Measurements from ENCODE around the gene SYP. TPM values are rescaled to one million over a fixed set of nuclear protein-coding genes. Genes with fewer than 3 reads are reported as not detected.

The SYP gene
- total and polyA plus RNA-seq, 7 donors = 1.2 to 20.2 (median 8.0) TPM

GRCh38 chrX:49179358-49179757 lies 20.6 kb downstream of the SYP start:
- no peak for DNase-seq
- intact Hi-C loops (cut with DNase I) = no loop called here
- WGBS, 2 donors = 91 to 93% methylated on average over 2 of the region's 2 CpGs
- H3K27me3 ChIP-seq = no peaks in the 10 kb centered on the region
- H3K27ac ChIP-seq = no peak overlapping the region
- H3K4me1 ChIP-seq = peaks cover 0 to 17% (median 11%) of the 10 kb centered on the region in 4 donors
- peaks cover 0 to 26% (median 3%) of the 10 kb centered on the region in 4 donors for H3K36me3 ChIP-seq
- no peak for TF ChIP-seq EP300 (IDR thresholded peaks at IDR 0.05)
- TF ChIP-seq POLR2AphosphoS5 (IDR thresholded peaks at IDR 0.05) = no peak
- no peak for TF ChIP-seq POLR2A (IDR thresholded peaks at IDR 0.05)
- TF ChIP-seq, protein P1, sequence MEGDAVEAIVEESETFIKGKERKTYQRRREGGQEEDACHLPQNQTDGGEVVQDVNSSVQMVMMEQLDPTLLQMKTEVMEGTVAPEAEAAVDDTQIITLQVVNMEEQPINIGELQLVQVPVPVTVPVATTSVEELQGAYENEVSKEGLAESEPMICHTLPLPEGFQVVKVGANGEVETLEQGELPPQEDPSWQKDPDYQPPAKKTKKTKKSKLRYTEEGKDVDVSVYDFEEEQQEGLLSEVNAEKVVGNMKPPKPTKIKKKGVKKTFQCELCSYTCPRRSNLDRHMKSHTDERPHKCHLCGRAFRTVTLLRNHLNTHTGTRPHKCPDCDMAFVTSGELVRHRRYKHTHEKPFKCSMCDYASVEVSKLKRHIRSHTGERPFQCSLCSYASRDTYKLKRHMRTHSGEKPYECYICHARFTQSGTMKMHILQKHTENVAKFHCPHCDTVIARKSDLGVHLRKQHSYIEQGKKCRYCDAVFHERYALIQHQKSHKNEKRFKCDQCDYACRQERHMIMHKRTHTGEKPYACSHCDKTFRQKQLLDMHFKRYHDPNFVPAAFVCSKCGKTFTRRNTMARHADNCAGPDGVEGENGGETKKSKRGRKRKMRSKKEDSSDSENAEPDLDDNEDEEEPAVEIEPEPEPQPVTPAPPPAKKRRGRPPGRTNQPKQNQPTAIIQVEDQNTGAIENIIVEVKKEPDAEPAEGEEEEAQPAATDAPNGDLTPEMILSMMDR (IDR thresholded peaks at IDR 0.05) = no peak
- no peak overlapping the region for H3K4me3 ChIP-seq
- H3K9me3 ChIP-seq = no peaks in the 10 kb centered on the region

- Histone ChIP-seq H3K36me3 (peaks cover 0 to 26% (median 5%) of the 10 kb centered on the region in 4 donors), H3K27me3 (no peaks in the 10 kb centered on the region), H3K27ac (no peak overlapping the region), H3K4me1 (peaks cover 0 to 12% (median 5%) of the 10 kb centered on the region in 4 donors), H3K9me3 (no peaks in the 10 kb centered on the region), H3K4me3 (no peak overlapping the region)
- peak; percentile 62 for DNase-seq
- intact Hi-C loops (cut with DNase I) = no loop called here
- 97% methylated on average over 3 of the region's 3 CpGs for WGBS, 2 donors
- no peak for TF ChIP-seq POLR2AphosphoS5 (IDR thresholded peaks at IDR 0.05)
Measured at GRCh38 chrX:49178537-49178936, 21.5 kb downstream of the SYP start.

GRCh38 chrX:49177873-49178480 lies 22.0 kb downstream of the SYP start:
- Histone ChIP-seq H3K27ac (peak overlapping the region in 2 of 4 donors; percentile 54 to 61), H3K36me3 (peaks cover 0 to 22% (median 5%) of the 10 kb centered on the region in 4 donors)
- intact Hi-C loops (cut with DNase I) = no loop called here

GRCh38 chrX:49177338-49177833 lies 22.6 kb downstream of the SYP start:
- Histone ChIP-seq H3K36me3 (peaks cover 0 to 21% (median 5%) of the 10 kb centered on the region in 4 donors), H3K4me3 (no peak overlapping the region), H3K9me3 (no peaks in the 10 kb centered on the region), H3K27ac (peak overlapping the region; percentile 46 to 68 (median 58)), H3K27me3 (no peaks in the 10 kb centered on the region), H3K4me1 (peaks cover 0 to 20% (median 5%) of the 10 kb centered on the region in 4 donors)
- 32 to 80% methylated on average over 4 of the region's 4 CpGs for WGBS, 2 donors
- intact Hi-C loops (cut with DNase I) = no loop called here
- no peak for TF ChIP-seq EP300 (IDR thresholded peaks at IDR 0.05)
- TF ChIP-seq, protein P1 (IDR thresholded peaks at IDR 0.05) = no peak
- no peak for TF ChIP-seq POLR2AphosphoS5 (IDR thresholded peaks at IDR 0.05)
- no peak for TF ChIP-seq POLR2A (IDR thresholded peaks at IDR 0.05)
- DNase-seq = peak; percentile 63

More at GRCh38 chrX:49177873-49178480, 22.0 kb downstream of the SYP start:
- Histone ChIP-seq H3K4me3 (no peak overlapping the region), H3K4me1 (peaks cover 0 to 17% (median 5%) of the 10 kb centered on the region in 4 donors), H3K27me3 (no peaks in the 10 kb centered on the region), H3K9me3 (no peaks in the 10 kb centered on the region)
- WGBS, 2 donors = 95% methylated on average over 23 of the region's 23 CpGs
- DNase-seq = peak; percentile 66
- TF ChIP-seq, protein P1 (IDR thresholded peaks at IDR 0.05) = no peak

GRCh38 chrX:49176421-49177326 lies 23.3 kb downstream of the SYP start:
- WGBS, 2 donors = 28 to 71% methylated on average over 27 of the region's 27 CpGs
- Histone ChIP-seq H3K4me3 (no peak overlapping the region), H3K36me3 (peaks cover 0 to 21% (median 5%) of the 10 kb centered on the region in 4 donors), H3K9me3 (no peaks in the 10 kb centered on the region), H3K4me1 (peaks cover 0 to 20% (median 5%) of the 10 kb centered on the region in 4 donors), H3K27ac (peak overlapping the region; percentile 46 to 68 (median 58)), H3K27me3 (no peaks in the 10 kb centered on the region)
- DNase-seq = peak; percentile 67
- intact Hi-C loops (cut with DNase I) = no loop called here
- TF ChIP-seq EP300 (IDR thresholded peaks at IDR 0.05) (no peak), POLR2AphosphoS5 (IDR thresholded peaks at IDR 0.05) (no peak), POLR2A (IDR thresholded peaks at IDR 0.05) (no peak)
- TF ChIP-seq, protein P1 (IDR thresholded peaks at IDR 0.05) = no peak

Data from sigmoid colon (tissue), 7 donors.